NCI-H1417 treated with DMSO at 0.1 percent for 48 hours (cell line): Measurements from ENCODE around the gene MED20.

ENCODE experiments used
- DNase-seq: peaks from one replicate; lab custom pipeline; 2025; lab: John Stamatoyannopoulos, UW

MED20 gene

DNA sequence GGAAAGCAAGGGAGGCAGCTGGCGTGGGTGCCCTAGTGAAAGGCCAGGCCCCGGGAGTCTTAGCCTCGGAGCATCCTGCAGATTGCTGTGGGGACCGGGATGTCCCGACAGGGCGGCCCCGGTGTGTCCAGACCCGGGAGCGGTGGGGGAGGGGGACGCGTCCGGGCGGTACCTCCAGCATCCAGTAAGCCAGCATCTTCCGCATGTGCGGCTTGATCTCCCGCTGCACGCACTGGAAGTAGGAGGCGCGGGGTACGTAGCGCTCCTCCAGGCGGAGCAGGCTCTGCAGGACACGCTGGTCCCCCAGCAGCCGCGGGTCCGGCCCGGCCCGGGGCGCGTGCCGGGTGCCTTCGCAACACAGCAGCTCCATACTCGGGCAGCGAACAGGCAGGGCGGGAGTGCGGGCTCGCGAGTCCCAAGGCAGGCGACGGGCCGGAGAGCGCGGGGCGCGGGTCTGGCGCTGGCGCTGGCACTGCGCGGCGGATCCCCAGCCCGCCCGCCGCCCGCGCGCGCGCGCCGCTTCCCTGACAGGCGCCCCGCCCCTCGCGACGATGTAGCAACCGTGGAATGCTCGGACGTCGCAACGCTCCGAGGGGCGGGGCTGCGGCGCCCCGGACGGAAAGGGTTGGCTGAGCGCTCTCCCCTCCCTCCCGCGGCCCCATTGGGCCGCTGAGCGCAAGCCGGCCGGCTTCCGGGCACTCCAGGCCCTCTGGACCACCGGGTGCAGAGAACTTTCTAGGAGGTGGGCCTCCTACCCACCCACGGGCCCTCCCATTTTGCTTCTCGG, 20.5 kb upstream of the MED20 start, which contains the start of gene CCND3:
CCND3 (minus strand) TSS at position 529 of the 787 bp plus-strand sequence; CDS start at position 370, 159 bp downstream.
- DNase-seq: peak; percentile 43

DNA sequence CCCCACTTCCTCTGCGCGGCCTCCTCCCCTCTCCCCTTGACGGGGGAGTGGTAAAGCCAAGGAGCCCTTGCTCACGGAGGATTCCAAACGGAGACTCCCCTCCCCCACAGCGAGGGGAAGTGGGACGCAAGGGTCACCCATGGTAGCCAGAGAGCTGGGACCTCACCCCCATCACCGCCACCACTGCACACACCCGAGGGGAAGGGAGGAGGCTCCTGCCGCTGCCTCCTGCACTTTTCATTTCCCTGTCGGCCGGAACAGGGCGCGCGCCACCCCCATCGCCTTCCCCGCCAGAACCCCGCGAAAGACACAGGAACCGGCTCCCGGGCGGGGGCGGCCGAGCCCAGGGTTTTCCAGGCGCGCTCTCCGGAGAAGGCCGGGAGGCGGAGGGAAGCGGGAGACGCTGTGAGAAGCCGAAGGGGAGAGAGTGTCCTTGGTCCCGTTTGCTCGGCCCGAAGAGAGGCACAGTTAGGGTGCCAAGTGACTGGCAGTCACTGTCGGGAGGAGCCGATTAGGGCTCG, 19.9 kb upstream of the MED20 start:
- DNase-seq: no peak

DNA sequence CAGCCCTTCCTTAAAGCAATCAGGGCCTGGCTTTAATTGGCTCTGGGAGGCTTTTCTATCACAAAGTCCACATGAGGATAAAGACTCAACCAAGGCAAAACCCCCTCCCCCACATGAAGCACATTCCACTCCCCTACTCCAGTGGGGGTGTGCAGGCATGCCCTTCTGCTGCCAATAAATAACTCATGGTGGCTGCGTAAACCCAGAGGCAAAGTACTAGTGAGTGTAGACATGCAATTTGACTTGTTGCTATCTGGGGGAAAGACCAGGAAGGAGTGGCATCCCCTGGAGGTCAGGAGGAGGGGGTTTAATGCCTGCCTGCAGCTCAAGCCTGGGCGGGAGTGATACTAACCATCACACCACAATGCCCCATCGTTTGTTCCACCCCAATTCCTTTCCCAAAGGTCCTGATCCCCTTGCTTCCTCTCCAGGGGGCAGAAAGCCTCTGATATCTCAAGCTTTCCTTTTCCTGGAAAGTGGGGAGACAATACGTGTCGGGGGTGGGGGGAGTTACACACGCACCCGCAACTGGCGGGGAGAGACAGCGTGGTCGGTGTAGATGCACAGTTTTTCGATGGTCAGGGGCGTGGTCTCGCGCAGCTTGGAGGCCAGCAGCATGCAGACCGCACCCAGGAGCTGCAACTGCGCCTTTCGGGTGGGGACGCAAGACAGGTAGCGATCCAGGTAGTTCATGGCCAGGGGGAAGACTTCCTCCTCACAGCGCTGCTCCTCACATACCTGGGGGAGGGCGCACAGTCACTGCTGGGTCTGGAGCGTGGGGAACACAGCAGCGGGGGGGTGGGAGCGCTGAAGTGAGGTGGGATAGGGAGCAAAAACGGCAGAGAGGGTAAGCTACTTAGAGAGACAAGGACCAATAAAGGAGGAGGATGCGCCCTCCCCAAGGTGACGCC, 19.2 kb upstream of the MED20 start:
- no peak for DNase-seq

DNA sequence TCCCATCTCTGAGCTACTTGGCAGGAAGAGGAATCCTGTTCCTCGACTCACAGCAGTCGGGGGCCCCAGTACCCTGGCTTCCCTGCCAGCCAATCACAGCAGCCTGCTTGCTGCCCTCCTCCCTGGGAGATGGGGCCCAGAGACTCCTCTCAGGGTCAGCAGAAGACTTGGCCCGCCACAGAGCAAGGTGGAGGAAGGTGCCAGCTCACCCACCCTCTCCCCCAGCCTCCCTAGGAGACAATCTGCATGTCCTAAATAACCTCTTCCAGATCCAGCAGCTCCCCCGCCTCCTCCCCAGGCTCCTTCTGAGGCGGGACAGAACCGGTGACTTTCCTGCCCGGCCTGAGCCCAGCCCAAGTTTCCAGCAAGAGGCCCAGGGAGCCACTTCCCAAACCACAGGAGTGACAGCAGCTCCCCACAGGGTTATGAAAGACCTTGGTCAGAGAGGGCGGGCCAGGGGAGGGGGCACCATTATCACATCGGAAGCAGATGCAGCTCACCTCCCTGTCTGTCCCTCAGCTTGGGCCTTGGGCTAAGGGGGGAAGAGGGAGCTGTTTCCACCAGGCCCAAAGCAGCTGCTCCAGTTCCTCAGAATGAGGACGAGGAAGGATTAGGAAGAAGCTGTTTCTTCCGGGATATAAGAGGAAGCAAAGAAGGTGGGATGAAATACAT, 18.4 kb upstream of the MED20 start:
- no peak for DNase-seq

DNA sequence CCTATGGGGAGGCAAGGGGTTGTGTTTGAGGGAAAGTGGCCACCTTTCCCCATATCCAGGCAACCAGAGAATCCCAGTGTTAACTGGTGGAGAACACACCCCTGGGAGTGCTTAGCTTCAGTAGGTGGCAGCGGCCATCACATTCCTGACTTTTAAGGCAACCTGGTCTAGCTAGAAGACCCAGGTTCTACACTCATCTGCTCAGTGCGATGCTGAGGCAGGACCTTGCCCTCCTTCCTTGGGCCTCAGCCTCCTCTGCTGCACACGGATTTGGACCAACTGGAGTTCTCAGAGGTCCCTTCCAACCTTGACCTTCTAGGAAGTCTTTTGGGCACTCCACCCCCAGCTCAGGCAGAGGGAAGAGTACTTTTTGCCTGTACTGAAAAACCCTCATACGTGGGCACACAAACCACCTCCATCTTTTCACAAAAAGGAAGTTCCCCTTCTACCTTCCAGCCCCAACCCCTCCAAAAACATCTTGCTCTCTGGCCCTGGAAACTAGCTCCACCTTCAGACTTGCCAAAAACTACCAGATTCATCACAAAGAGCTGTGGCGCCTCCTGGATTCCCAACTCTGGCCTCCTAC, 17.7 kb upstream of the MED20 start:
- no peak for DNase-seq

DNA sequence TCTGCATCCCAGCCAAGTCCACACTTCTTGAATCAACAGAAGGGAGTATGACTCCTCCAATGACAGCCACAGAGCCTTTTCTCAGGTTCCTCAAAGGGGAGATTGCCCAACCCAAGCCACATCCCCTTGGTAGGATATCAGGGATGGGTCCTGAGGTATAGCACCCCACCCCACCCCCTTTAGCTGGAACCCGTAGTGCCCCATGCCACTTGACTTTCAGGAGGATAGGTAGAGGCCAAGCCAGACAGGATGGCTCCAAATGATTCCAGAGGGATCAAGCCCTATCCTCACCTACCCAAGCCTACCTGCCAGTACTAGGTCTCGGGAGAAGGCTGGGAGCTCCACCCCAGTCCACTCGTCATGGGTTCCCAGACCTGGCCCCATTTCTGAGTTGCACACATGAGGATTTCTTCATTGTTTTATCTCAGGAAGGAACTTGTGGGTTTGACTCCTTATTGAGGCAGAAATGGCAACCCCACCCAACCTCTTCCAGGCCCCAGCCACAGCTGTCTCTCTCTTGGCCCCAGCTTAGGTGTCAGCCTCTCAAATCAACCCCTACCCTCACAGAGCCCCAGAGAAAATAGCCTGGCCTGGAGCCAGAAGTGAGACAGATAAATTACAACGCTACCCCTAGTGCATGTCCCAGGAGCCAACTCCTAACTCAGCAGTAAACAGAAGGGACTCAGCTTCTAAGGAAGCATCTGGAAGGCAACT, 17.1 kb upstream of the MED20 start:
- DNase-seq: no peak

DNA sequence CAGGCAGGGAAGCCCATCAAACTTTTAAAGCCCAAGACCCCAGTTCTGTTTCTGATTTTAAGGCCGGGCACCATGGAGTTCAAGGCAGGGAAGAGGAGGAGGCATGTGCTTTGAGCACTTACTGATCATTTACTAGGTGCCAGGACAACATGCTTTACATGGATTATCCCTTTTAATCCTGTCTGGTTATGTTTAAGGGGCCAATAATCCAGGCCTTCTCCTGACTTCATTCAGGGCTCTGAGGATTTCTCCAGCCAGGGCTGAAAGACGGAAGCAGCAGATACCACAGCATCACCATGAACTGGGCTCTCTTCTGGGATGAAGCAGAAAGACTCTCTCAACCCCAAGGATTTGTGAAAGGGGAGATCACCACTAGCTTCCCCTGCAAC, 16.5 kb upstream of the MED20 start:
- no peak for DNase-seq

DNA sequence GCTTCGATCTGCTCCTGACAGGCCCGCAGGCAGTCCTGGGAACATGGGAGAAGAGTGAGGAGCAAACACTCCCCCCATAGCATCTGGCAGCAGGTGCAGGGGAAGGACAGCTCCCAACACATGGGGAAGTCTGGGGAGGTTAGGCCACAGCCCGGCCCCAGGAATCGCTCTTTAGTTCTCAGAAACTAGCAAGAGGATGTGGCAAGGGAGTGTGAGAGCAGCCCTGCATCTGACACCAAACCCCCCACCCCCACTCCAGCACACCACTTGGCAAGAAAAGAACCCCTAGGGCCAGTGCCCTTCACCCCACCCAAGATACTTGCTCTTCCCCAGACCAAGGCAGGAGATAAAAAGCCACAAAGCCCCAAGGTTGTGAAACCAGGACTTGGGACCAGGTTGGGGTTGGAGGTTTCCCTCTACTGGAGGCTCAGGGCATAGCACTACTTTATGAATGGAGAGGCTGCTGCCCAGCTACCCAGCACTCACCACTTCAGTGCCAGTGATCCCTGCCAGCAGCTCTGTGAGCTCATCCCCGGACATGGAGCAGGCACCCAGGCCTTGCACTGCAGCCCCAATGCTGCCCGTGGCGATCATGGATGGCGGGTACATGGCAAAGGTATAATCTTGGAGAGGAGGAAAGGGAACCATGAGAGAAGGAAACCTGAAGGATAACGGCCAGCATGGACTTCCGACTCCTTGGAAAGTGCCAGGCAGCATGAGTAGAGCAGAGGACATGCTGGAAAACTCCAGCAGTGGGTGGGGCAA, 15.3 kb upstream of the MED20 start:
- no peak for DNase-seq

DNA sequence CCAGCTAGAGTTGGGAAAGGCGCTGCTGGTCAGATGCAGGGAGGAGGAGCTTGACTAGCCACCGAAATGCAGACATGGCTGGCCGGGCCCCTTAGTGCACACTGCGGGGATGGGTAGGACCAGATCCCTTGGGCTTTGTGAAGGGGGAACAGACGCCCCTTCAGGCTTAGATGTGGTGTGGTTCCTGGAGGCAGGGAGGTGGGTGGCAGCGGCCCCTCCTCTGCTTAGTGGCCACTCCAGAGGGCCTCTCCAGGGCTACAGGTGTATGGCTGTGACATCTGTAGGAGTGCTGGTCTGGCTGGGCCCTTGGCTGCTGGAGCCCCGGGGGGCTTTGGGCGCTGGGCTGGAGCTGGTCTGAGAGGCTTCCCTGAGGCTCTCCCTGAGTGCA, 14.7 kb upstream of the MED20 start:
- DNase-seq: no peak

DNA sequence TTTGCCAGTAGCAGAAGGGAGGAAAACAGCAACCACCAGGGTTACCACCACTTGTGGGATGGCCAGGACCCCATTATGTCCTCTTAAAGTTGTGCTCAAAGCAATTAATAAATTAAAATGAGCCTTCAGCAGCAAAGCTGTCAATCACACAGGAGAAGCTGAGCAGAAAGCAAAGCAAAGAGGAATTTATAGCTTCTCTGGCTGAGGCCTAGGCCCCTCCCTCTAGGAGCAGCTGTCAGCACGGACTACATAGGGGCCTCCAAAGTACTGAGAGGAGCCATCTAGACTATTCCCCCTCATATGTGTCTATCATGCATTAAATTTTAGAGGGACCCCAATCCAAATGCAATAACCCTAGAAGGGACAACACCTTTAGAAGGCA, 14.2 kb upstream of the MED20 start:
- DNase-seq: no peak

DNA sequence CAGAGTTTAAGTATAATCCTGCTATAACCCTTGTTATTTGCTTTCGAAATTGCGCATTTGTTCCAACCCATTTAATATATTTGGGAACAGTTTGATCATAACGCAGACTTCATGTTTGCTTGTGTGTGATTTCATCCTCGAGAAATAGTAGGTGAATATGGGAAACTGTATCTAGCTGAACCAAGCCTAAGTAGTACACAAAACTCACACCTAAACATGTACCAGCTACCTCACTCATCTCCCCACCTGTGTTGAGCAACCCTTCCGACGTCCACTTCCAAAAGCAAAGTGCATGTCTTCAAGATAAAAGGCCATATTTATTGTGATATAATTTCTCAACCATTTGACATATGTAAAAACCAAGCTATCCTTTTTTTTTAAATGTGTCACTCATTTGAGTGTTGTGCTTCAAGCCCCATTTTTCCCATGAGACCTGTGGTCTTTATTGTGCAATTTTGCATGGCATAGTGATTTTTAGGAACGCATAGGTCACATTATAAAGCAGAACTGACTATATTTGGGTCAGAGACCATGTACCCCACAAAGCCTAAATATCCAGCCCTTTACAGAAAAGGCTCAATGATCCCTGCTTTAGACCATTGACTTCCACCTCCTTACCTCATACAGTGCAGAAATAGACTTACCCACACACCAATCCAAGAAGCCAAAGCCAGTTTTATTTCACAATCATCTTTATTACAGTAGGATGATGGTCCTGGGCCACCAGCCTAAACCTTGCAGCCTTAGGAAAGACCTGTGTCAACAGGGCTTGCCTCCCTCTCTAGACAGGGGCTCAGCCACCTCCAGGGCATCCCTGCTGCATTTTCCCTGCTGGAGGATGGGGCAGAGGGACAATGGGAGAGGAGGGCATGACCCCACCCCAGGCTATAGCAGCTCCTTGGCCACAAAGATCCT, 13.6 kb upstream of the MED20 start:
- DNase-seq: no peak

DNA sequence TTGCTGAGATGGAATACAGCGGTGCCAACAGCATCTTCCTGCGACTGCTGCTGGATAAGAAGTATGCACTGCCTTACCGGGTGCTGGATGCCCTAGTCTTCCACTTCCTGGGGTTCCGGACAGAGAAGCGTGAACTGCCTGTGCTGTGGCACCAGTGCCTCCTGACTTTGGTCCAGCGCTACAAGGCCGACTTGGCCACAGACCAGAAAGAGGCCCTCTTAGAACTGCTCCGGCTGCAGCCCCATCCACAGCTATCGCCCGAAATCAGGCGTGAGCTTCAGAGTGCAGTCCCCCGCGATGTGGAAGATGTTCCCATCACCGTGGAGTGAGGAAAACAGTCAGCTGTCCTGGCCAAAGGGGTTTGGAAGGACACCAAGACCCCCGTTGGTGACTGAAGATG, 11.4 kb upstream of the MED20 start:
- DNase-seq: no peak

DNA sequence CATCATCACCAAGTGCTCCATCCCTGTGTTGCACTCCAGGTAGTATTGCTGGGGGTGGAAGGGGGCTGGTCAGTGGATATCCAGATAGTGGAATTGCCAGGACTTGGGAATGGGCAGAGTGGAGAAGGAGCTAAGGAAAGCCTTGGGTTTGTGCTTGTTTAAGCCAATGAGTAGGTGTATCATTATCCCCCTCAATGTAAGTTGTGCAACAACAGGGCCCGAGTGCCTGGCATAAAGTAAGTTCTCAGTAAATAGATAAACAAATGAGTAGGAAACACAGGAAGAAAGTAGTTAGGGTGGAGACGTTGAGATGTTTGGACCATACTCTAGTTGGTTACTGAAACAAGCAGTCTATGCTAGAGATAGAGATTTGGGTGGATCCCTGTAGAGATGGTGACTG, 10.9 kb upstream of the MED20 start:
- DNase-seq: no peak

DNA sequence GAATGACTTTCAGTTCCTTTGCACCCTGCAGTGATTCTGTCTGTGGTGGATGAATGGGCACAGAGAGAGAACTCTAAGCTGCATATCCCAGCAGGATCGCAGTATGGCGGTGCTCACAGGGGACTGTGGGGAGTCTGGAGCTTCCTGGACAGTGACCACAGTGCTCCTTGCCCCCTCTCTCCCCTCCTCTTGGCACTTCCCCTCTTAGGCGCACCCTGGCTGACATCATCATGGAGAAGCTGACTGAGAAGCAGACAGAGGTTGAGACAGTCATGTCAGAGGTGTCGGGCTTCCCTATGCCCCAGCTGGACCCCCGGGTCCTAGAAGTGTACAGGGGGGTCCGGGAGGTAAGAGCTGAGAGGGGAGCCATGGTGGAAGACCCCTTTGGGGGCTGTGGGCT, 9.0 kb upstream of the MED20 start:
- DNase-seq: no peak

DNA sequence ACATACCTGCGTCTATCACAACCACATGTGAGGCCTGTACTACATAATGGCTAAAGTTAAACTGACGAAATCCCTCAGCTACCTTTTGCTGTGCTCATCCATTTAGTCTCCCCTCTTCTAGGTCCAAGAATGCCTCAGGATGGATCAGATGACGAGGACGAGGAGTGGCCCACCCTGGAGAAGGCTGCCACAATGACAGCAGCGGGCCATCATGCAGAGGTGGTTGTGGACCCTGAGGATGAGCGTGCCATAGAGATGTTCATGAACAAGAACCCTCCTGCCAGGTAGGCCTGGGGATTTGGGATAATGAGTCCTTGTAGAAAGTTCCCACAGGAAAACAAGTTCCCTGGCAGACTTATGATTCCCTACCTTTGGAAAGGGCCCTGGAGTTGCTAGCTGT, 6.3 kb upstream of the MED20 start:
- no peak for DNase-seq

DNA sequence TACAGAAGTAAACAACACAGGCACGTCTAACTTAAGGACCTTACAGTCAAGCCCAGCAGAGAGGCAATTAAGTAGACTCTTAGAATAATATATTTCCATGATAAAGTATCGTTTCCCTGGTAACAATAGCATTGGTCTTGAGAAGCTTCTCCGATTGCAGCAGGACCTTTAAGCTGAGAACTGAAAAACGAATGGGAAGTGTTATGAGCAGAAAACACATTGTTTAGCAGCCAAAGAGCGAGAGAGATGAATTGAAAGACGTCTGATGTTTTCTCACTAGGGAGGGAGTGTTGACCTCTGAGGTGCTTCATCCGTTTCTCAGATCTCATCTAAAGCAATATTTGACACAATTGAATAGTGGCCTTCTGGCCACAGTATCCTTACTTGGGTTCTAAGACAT, 1.2 kb upstream of the MED20 start:
- no peak for DNase-seq

DNA sequence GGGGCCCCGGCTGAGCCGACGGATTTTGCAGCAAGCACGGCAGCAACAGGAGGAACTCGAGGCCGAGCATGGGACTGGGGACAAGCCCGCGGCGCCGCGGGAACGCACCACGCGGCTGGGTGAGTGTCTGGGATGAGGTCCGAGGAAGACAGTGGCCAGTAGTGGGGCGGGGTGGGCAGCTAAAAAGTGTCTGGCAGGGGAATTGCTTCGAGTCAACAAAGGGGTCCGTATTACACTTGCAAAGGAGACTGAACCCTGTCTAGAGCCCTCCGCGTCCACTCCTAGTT, 716 bp upstream of the MED20 start:
- DNase-seq: no peak

DNA sequence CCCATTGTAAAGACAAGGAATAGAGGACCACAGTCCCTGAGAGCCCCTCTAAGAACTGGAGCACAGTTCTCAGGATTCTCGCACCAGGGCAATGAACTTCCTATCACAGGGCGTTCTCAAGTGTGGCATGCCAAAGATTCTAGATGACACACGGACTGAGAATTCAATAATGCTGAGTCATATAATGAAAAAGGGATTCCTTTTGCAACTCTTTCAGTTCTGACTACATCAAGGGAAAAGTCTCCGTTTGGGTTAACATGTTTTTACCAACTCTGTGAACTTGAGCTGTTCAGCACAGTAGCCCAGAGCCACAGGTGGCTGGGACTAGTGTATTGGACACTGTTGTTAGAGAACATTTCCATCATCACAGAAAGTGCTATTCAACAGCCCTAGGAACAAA, 3.4 kb downstream of the MED20 start:
- no peak for DNase-seq

DNA sequence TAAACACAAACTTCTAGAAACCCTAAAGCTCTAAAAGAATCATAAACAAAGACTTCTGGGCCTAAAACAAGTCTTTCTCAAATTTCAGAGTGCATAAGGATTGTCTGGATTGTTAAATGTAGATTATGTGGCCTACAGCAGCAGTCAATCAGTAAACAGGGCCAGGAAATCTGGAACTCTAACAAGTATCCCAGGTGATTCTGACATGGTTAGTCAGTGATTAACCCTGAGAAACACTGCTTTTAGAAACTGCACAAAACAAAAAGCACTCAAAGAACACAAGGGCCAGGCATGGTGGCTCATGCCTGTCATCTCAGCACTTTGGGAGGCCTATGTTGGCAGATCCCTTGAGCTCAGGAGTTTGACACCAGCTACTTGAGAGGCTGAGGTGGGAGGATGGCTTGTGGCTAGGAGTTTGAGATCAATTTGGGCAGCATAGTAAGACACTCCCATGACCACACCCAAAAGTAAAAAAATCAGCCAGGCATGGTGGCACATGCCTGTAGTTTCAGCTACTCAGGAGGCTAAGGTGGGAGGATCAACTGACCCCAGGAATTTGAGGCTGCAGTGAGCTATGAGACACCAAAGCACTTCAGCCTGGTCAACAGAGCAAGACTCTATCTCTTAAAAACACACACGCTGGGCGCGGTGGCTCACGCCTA, 5.9 kb downstream of the MED20 start:
- no peak for DNase-seq
